ENCODE data around the gene PRMT2. TPM values are rescaled to one million over a fixed set of nuclear protein-coding genes. Genes with fewer than 3 reads are reported as not detected.
A peak's percentile ranks its signal among the peaks of the same experiment; 100 is the strongest.
"Not testable (repeated sequence)": the region's sequence is repeated elsewhere in the genome, so short reads cannot be mapped to it uniquely, and the experiment has no call there.

The PRMT2 gene
- polyA plus RNA-seq, 4 donors, result 55.7 to 77.0 (median 70.6) TPM

DNA sequence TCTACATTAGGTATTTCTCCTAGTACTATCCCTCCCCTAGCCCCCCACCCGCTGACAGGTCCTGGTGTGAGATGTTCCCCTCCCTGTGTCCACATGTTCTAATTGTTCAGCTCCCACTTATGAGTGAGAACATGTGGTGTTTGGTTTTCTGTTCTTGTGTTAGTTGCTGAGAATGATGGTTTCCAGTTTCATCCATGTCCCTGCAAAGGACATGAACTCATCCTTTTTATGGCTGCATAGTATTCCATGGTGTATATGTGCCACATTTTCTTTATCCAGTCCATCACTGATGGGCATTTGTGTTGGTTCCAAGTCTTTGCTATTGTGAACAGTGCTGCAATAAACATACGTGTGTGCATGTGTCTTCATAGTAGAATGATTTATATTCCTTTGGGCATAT is 4.6 kb upstream of the PRMT2 start:
- H3K4me1 ChIP-seq (ENCODE audit: control insufficient read depth in 3 of 3, insufficient read depth in 2 of 3, low read depth in 1 of 3, low read length in 2 of 3); H3K4me3 ChIP-seq (ENCODE audit: low read depth in 1 of 3, low read length in 3 of 3); H3K27me3 ChIP-seq (ENCODE audit: control insufficient read depth in 3 of 3, insufficient read depth in 3 of 3, low read length in 3 of 3); H3K27ac ChIP-seq (ENCODE audit: low read depth in 1 of 3, low read length in 2 of 3); FAIRE-seq; H3K36me3 ChIP-seq (ENCODE audit: control insufficient read depth in 3 of 3, insufficient read depth in 2 of 3, low read depth in 1 of 3, low read length in 3 of 3); DNase-seq: not testable (repeated sequence)
- WGBS, 3 donors, result 82 to 88% (median 87%) methylated on average over 2 of the region's 2 CpGs
- H3K9me3 ChIP-seq (ENCODE audit: control insufficient read depth in 2 of 2, insufficient read depth in 1 of 2, low read depth in 1 of 2, low read length in 1 of 2), result peaks cover 0 to 13% of the 10 kb centered on the region in 2 donors

- no peak for DNase-seq
- Histone ChIP-seq H3K36me3 (ENCODE audit: control insufficient read depth in 3 of 3, insufficient read depth in 2 of 3, low read depth in 1 of 3, low read length in 3 of 3) (peaks cover 0 to 3% (median 2%) of the 10 kb centered on the region in 3 donors), H3K27ac (ENCODE audit: low read depth in 1 of 3, low read length in 2 of 3) (no peak overlapping the region), H3K4me1 (ENCODE audit: control insufficient read depth in 3 of 3, insufficient read depth in 2 of 3, low read depth in 1 of 3, low read length in 2 of 3) (peaks cover 0 to 10% (median 2%) of the 10 kb centered on the region in 3 donors), H3K4me3 (ENCODE audit: low read depth in 1 of 3, low read length in 3 of 3) (no peak overlapping the region), H3K27me3 (ENCODE audit: control insufficient read depth in 3 of 3, insufficient read depth in 3 of 3, low read length in 3 of 3) (no peaks in the 10 kb centered on the region), H3K9me3 (ENCODE audit: control insufficient read depth in 2 of 2, insufficient read depth in 1 of 2, low read depth in 1 of 2, low read length in 1 of 2) (no peaks in the 10 kb centered on the region)
- WGBS, 3 donors, result 84 to 93% (median 87%) methylated on average over 5 of the region's 5 CpGs
- FAIRE-seq, result no peak
Measured at GRCh38 chr21:46633566-46633965, 1.9 kb upstream of the PRMT2 start.

GRCh38 chr21:46634427-46634826 is 1.0 kb upstream of the PRMT2 start:
- no peak for FAIRE-seq
- Histone ChIP-seq H3K4me1 (ENCODE audit: control insufficient read depth in 3 of 3, insufficient read depth in 2 of 3, low read depth in 1 of 3, low read length in 2 of 3) (peaks cover 0 to 10% (median 2%) of the 10 kb centered on the region in 3 donors), H3K36me3 (ENCODE audit: control insufficient read depth in 3 of 3, insufficient read depth in 2 of 3, low read depth in 1 of 3, low read length in 3 of 3) (peaks cover 0 to 3% (median 2%) of the 10 kb centered on the region in 3 donors), H3K27ac (ENCODE audit: low read depth in 1 of 3, low read length in 2 of 3) (peak overlapping the region in 2 of 3 donors; percentile 94), H3K4me3 (ENCODE audit: low read depth in 1 of 3, low read length in 3 of 3) (peak overlapping the region in 1 of 3 donors; percentile 97), H3K27me3 (ENCODE audit: control insufficient read depth in 3 of 3, insufficient read depth in 3 of 3, low read length in 3 of 3) (no peaks in the 10 kb centered on the region), H3K9me3 (ENCODE audit: control insufficient read depth in 2 of 2, insufficient read depth in 1 of 2, low read depth in 1 of 2, low read length in 1 of 2) (no peaks in the 10 kb centered on the region)
- no peak for DNase-seq
- WGBS, 3 donors, result 73 to 87% (median 83%) methylated on average over 8 of the region's 8 CpGs

- WGBS, 3 donors, result 0 to 3% (median 1%) methylated on average over 14 of the region's 14 CpGs
- H3K4me3 ChIP-seq (ENCODE audit: low read depth in 1 of 3, low read length in 3 of 3), result peak overlapping the region; percentile 34 to 97 (median 81)
- H3K27ac ChIP-seq (ENCODE audit: low read depth in 1 of 3, low read length in 2 of 3), result peak overlapping the region; percentile 62 to 94 (median 94)
- DNase-seq, result peak; percentile 56 to 84
- no peaks in the 10 kb centered on the region for H3K27me3 ChIP-seq (ENCODE audit: control insufficient read depth in 3 of 3, insufficient read depth in 3 of 3, low read length in 3 of 3)
- no peak for FAIRE-seq
- H3K9me3 ChIP-seq (ENCODE audit: control insufficient read depth in 2 of 2, insufficient read depth in 1 of 2, low read depth in 1 of 2, low read length in 1 of 2), result no peaks in the 10 kb centered on the region
- H3K36me3 ChIP-seq (ENCODE audit: control insufficient read depth in 3 of 3, insufficient read depth in 2 of 3, low read depth in 1 of 3, low read length in 3 of 3), result peaks cover 0 to 3% (median 2%) of the 10 kb centered on the region in 3 donors
- peaks cover 0 to 10% (median 2%) of the 10 kb centered on the region in 3 donors for H3K4me1 ChIP-seq (ENCODE audit: control insufficient read depth in 3 of 3, insufficient read depth in 2 of 3, low read depth in 1 of 3, low read length in 2 of 3)
Measured at GRCh38 chr21:46634966-46635323, 529 bp upstream of the PRMT2 start.

DNA sequence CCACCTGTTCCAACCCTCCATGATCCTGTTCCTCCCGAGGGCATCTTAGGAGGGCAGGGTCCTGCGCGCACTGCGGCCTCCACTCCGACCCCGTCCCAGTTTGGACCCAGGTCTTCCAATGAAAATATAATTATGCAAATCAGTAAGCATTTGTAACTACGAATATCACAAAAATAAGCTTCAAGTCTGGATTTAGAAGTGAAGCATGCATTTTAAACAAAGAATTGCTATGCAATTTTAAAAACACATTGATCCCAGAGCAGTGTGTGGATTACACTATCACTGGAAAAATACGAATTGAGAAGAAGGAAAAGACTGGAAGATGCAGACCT is 673 bp downstream of the PRMT2 start:
- H3K36me3 ChIP-seq (ENCODE audit: control insufficient read depth in 3 of 3, insufficient read depth in 2 of 3, low read depth in 1 of 3, low read length in 3 of 3), result peaks cover 0 to 3% (median 3%) of the 10 kb centered on the region in 3 donors
- no peaks in the 10 kb centered on the region for H3K9me3 ChIP-seq (ENCODE audit: control insufficient read depth in 2 of 2, insufficient read depth in 1 of 2, low read depth in 1 of 2, low read length in 1 of 2)
- no peak for FAIRE-seq
- 2 to 5% (median 5%) methylated on average over 8 of the region's 8 CpGs for WGBS, 3 donors
- H3K4me3 ChIP-seq (ENCODE audit: low read depth in 1 of 3, low read length in 3 of 3), result peak overlapping the region; percentile 31 to 97 (median 81)
- no peaks in the 10 kb centered on the region for H3K27me3 ChIP-seq (ENCODE audit: control insufficient read depth in 3 of 3, insufficient read depth in 3 of 3, low read length in 3 of 3)
- peak overlapping the region; percentile 94 to 99 (median 95) for H3K27ac ChIP-seq (ENCODE audit: low read depth in 1 of 3, low read length in 2 of 3)
- peaks cover 0 to 10% (median 2%) of the 10 kb centered on the region in 3 donors for H3K4me1 ChIP-seq (ENCODE audit: control insufficient read depth in 3 of 3, insufficient read depth in 2 of 3, low read depth in 1 of 3, low read length in 2 of 3)
- DNase-seq, result no peak

DNA sequence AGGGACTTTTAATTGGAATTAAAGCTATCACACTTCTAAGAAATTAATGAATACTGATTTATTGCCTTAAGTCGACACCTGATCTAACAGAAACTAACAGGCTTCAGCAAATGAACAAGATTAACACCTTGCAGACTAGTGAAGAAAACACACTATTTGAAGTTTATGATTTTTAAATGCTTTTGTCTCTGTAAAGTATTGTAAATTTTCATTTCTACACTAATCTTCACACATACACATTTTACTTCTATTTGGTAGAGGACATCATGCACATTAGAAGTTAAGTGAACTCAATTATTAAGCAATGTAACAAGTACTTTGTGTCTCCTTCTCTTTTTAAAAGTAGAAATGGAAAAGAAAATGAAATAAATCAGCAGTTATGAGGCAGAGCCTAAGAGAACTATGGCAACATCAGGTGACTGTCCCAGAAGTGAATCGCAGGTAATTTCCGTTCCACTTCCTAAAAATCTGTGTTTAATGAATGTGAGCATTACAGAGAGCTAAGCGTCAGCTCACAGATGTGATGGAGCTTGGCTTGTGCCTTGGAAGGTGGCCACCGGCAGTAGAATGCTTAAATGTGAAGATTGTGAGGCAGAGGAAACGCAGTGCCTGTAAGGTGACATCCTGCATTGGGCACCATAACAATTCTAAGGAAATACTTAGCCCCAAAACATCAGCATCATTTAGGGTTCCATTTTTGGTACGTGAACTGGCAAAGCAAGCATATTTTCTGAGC is 1.2 kb downstream of the PRMT2 start:
- no peak overlapping the region for H3K27ac ChIP-seq (ENCODE audit: low read depth in 1 of 3, low read length in 2 of 3)
- H3K4me3 ChIP-seq (ENCODE audit: low read depth in 1 of 3, low read length in 3 of 3), result peak overlapping the region; percentile 31 to 97 (median 81)
- H3K4me1 ChIP-seq (ENCODE audit: control insufficient read depth in 3 of 3, insufficient read depth in 2 of 3, low read depth in 1 of 3, low read length in 2 of 3), result peaks cover 0 to 10% (median 2%) of the 10 kb centered on the region in 3 donors
- peaks cover 0 to 8% (median 3%) of the 10 kb centered on the region in 3 donors for H3K36me3 ChIP-seq (ENCODE audit: control insufficient read depth in 3 of 3, insufficient read depth in 2 of 3, low read depth in 1 of 3, low read length in 3 of 3)
- H3K9me3 ChIP-seq (ENCODE audit: control insufficient read depth in 2 of 2, insufficient read depth in 1 of 2, low read depth in 1 of 2, low read length in 1 of 2), result no peaks in the 10 kb centered on the region
- H3K27me3 ChIP-seq (ENCODE audit: control insufficient read depth in 3 of 3, insufficient read depth in 3 of 3, low read length in 3 of 3), result no peaks in the 10 kb centered on the region
- no peak for DNase-seq
- FAIRE-seq, result no peak
- 64 to 80% (median 70%) methylated on average over 7 of the region's 7 CpGs for whole genome bisulfite sequencing, 3 donors

DNA sequence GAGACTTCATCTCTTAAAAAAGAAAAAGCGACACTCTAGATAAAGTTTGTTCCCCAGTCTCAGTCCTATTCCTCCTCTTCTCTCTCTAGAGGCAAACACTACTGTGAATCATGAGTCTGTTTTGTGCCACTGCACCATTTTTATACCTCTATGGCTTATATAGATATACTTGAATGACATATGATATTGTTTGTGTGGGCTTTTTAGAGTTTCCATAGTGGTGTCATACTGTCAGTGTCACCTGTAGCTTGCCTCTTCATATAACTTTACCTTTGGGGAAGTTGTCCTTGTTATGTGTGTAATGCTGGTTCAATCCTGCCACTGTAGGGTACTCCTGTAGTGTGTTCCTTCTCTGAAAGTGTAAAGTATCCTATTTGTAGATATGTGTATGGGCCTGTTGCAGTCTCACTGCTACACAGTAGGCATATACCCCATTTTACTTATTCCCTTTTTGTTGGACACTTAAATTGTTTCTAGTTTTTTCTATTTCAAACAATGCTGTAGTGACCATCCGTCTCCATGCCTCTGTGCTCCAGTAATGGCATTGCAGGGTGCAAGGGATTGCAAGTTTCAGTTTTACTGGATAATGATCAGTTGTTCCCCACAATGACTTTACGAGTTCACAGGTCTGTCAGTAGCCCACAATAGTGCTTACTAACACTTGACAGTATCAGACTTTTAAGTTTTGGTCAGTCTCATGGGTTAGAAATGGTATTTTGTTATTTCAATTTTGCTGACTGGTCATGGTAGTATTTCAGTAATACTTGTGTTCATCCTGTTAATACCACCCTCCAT is 2.7 kb downstream of the PRMT2 start:
- Histone ChIP-seq H3K4me1 (ENCODE audit: control insufficient read depth in 3 of 3, insufficient read depth in 2 of 3, low read depth in 1 of 3, low read length in 2 of 3) (peaks cover 0 to 10% (median 2%) of the 10 kb centered on the region in 3 donors), H3K27ac (ENCODE audit: low read depth in 1 of 3, low read length in 2 of 3) (peak overlapping the region in 1 of 3 donors; percentile 38), H3K27me3 (ENCODE audit: control insufficient read depth in 3 of 3, insufficient read depth in 3 of 3, low read length in 3 of 3) (no peaks in the 10 kb centered on the region), H3K4me3 (ENCODE audit: low read depth in 1 of 3, low read length in 3 of 3) (no peak overlapping the region), H3K9me3 (ENCODE audit: control insufficient read depth in 2 of 2, insufficient read depth in 1 of 2, low read depth in 1 of 2, low read length in 1 of 2) (no peaks in the 10 kb centered on the region), H3K36me3 (ENCODE audit: control insufficient read depth in 3 of 3, insufficient read depth in 2 of 3, low read depth in 1 of 3, low read length in 3 of 3) (peaks cover 0 to 17% (median 3%) of the 10 kb centered on the region in 3 donors)
- peak in 1 of 2 donors; percentile 34 for DNase-seq
- WGBS, 3 donors, result 48 to 66% (median 64%) methylated on average over 3 of the region's 3 CpGs
- no peak for FAIRE-seq

GRCh38 chr21:46639489-46640386 is 4.3 kb downstream of the PRMT2 start:
- no peak for FAIRE-seq

More at GRCh38 chr21:46639489-46640386, 4.3 kb downstream of the PRMT2 start:
- no peak overlapping the region for H3K27ac ChIP-seq (ENCODE audit: low read depth in 1 of 3, low read length in 2 of 3)
- 84 to 89% (median 87%) methylated on average over 8 of the region's 8 CpGs for WGBS, 3 donors
- peaks cover 8 to 29% (median 13%) of the 10 kb centered on the region in 3 donors for H3K36me3 ChIP-seq (ENCODE audit: control insufficient read depth in 3 of 3, insufficient read depth in 2 of 3, low read depth in 1 of 3, low read length in 3 of 3)
- H3K4me3 ChIP-seq (ENCODE audit: low read depth in 1 of 3, low read length in 3 of 3), result no peak overlapping the region
- H3K4me1 ChIP-seq (ENCODE audit: control insufficient read depth in 3 of 3, insufficient read depth in 2 of 3, low read depth in 1 of 3, low read length in 2 of 3), result peaks cover 0 to 6% (median 2%) of the 10 kb centered on the region in 3 donors
- no peak for DNase-seq
- H3K27me3 ChIP-seq (ENCODE audit: control insufficient read depth in 3 of 3, insufficient read depth in 3 of 3, low read length in 3 of 3), result no peaks in the 10 kb centered on the region
- no peaks in the 10 kb centered on the region for H3K9me3 ChIP-seq (ENCODE audit: control insufficient read depth in 2 of 2, insufficient read depth in 1 of 2, low read depth in 1 of 2, low read length in 1 of 2)

All from small intestine (tissue), 7 donors.